ENCODE data around the gene DLGAP3. TPM values are rescaled to one million over a fixed set of nuclear protein-coding genes. Genes with fewer than 3 reads are reported as not detected.

The DLGAP3 gene
- total RNA-seq, 2 donors from 2014 or later: 0.14 to 7.1 TPM

DNA sequence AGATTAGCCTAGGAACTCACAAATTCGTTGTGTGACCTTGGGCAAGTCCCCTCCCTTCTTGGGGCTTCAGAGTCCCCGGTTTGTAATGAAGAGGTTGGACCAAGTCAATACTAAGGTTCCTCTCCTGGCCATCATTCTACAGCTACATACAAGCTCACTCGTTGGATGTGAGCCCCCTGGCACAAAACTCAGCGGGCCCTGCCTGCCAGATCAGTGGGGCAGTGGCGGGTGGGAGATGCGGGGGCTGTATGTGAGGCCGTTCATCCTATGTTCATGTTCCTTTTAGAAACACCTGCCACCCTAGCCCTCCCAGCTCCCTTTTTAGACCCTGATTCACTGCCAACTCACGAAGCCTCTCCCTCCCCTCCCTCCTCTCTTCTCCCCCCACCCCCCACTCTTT, 2.1 kb downstream of the DLGAP3 start:
- H3K27ac ChIP-seq: no peak overlapping the region
- intact Hi-C loops (cut with DNase I): no loop called here
- no peak overlapping the region for H3K4me3 ChIP-seq
- H3K27me3 ChIP-seq (replicated peaks; ENCODE audit: insufficient read depth): peaks cover 17% of the 10 kb centered on the region
- no peak for TF ChIP-seq POLR2A (IDR thresholded peaks at IDR 0.05)
- TF ChIP-seq, protein P1, sequence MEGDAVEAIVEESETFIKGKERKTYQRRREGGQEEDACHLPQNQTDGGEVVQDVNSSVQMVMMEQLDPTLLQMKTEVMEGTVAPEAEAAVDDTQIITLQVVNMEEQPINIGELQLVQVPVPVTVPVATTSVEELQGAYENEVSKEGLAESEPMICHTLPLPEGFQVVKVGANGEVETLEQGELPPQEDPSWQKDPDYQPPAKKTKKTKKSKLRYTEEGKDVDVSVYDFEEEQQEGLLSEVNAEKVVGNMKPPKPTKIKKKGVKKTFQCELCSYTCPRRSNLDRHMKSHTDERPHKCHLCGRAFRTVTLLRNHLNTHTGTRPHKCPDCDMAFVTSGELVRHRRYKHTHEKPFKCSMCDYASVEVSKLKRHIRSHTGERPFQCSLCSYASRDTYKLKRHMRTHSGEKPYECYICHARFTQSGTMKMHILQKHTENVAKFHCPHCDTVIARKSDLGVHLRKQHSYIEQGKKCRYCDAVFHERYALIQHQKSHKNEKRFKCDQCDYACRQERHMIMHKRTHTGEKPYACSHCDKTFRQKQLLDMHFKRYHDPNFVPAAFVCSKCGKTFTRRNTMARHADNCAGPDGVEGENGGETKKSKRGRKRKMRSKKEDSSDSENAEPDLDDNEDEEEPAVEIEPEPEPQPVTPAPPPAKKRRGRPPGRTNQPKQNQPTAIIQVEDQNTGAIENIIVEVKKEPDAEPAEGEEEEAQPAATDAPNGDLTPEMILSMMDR (IDR thresholded peaks at IDR 0.05): no peak
- no peak for TF ChIP-seq POLR2AphosphoS5 (IDR thresholded peaks at IDR 0.05)
- no peaks in the 10 kb centered on the region for H3K9me3 ChIP-seq
- 55% methylated on average over 8 of the region's 8 CpGs for WGBS
- no peak for DNase-seq (ENCODE audit: low spot score)
- peaks cover 8% of the 10 kb centered on the region for H3K4me1 ChIP-seq (replicated peaks)
- H3K36me3 ChIP-seq: no peaks in the 10 kb centered on the region

DNA sequence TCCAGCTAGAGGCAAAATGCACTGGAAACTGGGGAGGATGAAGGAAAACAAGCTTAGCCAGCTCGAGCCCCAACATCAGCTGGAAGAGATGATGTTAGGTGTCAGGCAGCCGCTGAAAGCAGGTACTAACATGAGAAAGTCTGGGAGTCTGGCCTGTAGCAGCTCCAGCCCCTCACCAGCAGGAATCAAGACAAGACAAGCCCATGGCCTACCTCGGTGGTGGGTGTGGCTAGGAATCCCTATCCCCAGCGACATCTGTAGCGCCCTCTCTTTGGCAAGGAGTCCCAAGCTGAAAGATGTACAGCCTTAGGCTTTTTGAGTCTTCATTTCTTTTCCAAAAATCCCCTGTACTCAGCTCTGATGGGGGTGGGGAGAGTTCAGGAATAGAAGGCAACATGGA, 2.6 kb downstream of the DLGAP3 start:
- peaks cover 17% of the 10 kb centered on the region for H3K27me3 ChIP-seq (replicated peaks; ENCODE audit: insufficient read depth)
- 9% methylated on average over 5 of the region's 5 CpGs for WGBS

DNA sequence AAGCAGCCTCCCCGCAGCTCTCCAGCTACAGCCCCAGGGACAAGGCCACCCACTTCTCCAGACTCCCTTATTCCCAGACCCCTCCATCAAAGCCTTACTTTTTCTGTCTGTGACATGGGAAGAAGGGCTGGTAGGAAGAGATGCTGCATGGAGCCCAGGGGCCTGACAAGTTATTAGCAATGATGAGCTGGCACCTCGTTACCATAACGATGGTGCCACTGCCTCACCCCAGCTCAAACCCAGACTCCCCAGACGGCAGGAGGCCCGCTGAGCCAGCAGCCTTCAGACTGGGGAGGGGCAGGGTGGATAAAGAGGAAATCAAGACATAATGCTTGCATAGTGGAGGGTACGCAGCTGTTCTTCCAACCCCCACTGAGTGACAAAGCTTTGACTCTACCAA, 3.3 kb downstream of the DLGAP3 start:
- no peak for DNase-seq (ENCODE audit: low spot score)
- Histone ChIP-seq H3K27me3 (replicated peaks; ENCODE audit: insufficient read depth) (peaks cover 17% of the 10 kb centered on the region), H3K4me3 (no peak overlapping the region), H3K36me3 (no peaks in the 10 kb centered on the region), H3K4me1 (replicated peaks) (peaks cover 8% of the 10 kb centered on the region), H3K27ac (no peak overlapping the region), H3K9me3 (no peaks in the 10 kb centered on the region)
- intact Hi-C loops (cut with DNase I): no loop called here
- 68% methylated on average over 6 of the region's 6 CpGs for WGBS
- no peak for TF ChIP-seq POLR2A (IDR thresholded peaks at IDR 0.05)
- no peak for TF ChIP-seq POLR2AphosphoS5 (IDR thresholded peaks at IDR 0.05)
- TF ChIP-seq, protein P1 (IDR thresholded peaks at IDR 0.05): no peak

More for the DNA sequence above, 2.6 kb downstream of the DLGAP3 start:
- Histone ChIP-seq H3K27ac (no peak overlapping the region), H3K4me3 (no peak overlapping the region), H3K4me1 (replicated peaks) (peaks cover 8% of the 10 kb centered on the region), H3K36me3 (no peaks in the 10 kb centered on the region), H3K9me3 (no peaks in the 10 kb centered on the region)
- DNase-seq (ENCODE audit: low spot score): no peak
- intact Hi-C loops (cut with DNase I): no loop called here
- TF ChIP-seq POLR2AphosphoS5 (IDR thresholded peaks at IDR 0.05) (no peak), POLR2A (IDR thresholded peaks at IDR 0.05) (no peak)
- TF ChIP-seq, protein P1 (IDR thresholded peaks at IDR 0.05): no peak

DNA sequence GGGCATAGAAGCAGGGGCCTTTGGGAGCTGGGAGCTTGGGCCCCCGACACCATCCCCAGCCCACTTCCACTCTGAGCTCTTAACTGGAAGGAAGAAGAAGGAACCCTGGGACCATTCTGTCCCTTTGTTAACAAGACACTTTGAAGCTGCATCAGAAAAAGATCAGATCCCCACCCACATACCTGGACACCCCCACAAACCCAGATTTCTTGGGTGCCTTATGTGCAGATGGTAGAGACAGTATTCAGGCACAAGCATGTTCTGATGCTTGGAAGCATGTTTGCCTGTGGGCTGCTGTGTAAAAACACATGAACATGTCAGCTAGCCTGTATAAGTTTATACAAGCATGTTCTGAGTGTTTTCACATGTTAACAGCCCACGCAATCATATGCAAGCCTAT, 3.7 kb downstream of the DLGAP3 start:
- 86% methylated on average over 2 of the region's 2 CpGs for WGBS
- Histone ChIP-seq H3K9me3 (no peaks in the 10 kb centered on the region), H3K36me3 (no peaks in the 10 kb centered on the region), H3K4me3 (no peak overlapping the region), H3K4me1 (replicated peaks) (peaks cover 8% of the 10 kb centered on the region), H3K27ac (no peak overlapping the region), H3K27me3 (replicated peaks; ENCODE audit: insufficient read depth) (peaks cover 17% of the 10 kb centered on the region)
- no peak for DNase-seq (ENCODE audit: low spot score)
- no peak for TF ChIP-seq POLR2A (IDR thresholded peaks at IDR 0.05)
- TF ChIP-seq, protein P1 (IDR thresholded peaks at IDR 0.05): no peak
- no peak for TF ChIP-seq POLR2AphosphoS5 (IDR thresholded peaks at IDR 0.05)
- intact Hi-C loops (cut with DNase I): no loop called here

DNA sequence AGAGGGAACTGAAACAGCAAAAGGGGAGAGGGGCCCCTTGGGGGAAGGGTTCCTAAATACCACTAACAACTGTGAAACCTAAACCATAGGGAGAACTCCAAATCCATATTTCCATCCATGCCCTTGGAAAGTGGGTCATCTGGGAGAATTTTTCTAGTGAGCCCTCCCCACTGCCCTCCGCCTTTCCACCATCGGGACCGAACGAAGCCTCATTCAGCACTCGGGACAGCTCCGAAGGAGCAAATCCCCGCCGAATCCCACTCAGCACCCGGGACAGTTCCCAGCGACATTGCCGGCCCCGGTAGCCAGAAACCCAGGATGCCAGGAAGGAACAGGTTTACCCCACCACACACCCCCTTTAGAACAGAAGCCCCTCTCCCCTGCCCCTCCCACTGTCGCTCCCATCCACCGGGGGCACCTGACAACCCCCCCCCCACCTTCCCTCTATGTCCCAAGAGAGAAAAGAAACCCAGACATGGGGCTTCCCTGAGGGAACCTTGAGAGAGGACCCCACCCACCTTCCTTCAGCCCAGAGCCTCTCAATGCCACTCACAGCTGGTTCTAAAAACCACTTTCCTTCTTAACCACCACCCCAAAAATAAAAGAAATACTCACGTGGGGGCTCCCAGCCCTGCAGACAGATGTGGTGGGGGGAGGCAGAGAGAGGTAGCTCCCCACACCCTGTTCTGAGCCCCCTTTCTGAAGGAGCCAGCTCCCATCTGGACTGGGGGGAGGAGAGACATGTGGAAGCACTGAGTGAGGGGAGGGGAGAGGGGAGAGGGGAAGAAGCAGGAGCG, 4.5 kb downstream of the DLGAP3 start:
- TF ChIP-seq, protein P1 (IDR thresholded peaks at IDR 0.05): no peak
- TF ChIP-seq POLR2AphosphoS5 (IDR thresholded peaks at IDR 0.05) (peak; percentile 19), POLR2A (IDR thresholded peaks at IDR 0.05) (no peak)
- peak; percentile 25 for DNase-seq (ENCODE audit: low spot score)
- no peak overlapping the region for H3K4me3 ChIP-seq
- no peaks in the 10 kb centered on the region for H3K36me3 ChIP-seq
- H3K9me3 ChIP-seq: no peaks in the 10 kb centered on the region
- peaks cover 6% of the 10 kb centered on the region for H3K4me1 ChIP-seq (replicated peaks)
- no peak overlapping the region for H3K27ac ChIP-seq
- H3K27me3 ChIP-seq (replicated peaks; ENCODE audit: insufficient read depth): peaks cover 12% of the 10 kb centered on the region
- intact Hi-C loops (cut with DNase I): no loop called here
- WGBS: 4% methylated on average over 13 of the region's 16 CpGs

Data from prostate gland (tissue), 2 donors.